T-helper 1 cell treated with Interleukin-12 subunit alpha and Interleukin-12 subunit beta and Interleukin-4 antibody, amounts not matched to agents 30 ng/mL and 1 ng/mL, for 36 hours (primary cell): ENCODE data around the gene MVD. TPM values are rescaled to one million over a fixed set of nuclear protein-coding genes. Genes with fewer than 3 reads are reported as not detected.

Experiments used
- intact Hi-C: fragments of 100-400 bp; cut with micrococcal nuclease; formaldehyde crosslinking; loops from one replicate; pipeline ENCODE4 v1.15.1; 2024
- total RNA-seq: library from RNA; stranded (reverse); gene quantifications from 2 replicates; pipeline ENCODE4 v1.2.3, GENCODE V29; 2022

MVD gene
- total RNA-seq, 1 donor from 2014 or later: 86.1 TPM

DNA sequence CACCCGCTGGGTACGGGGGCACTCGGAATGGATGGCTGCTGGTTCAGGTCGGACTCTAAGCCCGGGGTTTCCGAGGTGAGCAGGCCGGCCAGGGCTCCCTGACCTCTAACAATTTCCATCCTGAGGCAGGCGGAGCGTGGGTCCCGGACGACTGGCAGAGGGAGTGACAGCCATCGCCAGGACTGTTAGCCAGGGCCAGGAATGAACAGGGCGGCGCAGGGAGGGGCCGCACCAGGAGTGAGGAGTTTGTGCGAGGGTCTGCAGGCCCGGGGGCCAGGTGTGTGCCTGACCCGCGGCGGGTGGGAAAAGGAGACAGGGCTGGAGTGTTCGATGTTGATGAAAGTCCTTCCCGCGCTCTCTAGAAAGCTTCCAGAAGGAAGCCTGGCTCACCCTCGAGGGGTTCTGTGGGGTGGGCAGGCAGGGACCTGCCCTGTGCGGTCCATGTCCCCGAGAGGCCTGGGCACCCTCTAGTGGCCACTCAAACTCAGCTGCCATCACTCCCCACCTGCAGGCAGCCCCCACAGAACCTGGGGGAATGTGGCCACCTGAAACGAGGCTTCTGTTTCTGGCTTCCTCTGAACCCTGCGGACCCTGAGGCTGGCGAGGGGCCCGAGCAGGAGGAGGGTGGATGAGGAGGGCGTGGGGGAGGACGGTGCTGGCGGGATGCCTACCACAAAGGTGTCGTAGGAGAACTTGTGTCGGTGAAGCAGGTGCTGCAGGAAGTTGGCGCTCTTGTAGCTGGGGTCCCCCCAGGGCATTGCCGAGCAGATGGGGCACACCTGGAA is 35.1 kb upstream of the MVD start:
- intact Hi-C loops: no loop called here

DNA sequence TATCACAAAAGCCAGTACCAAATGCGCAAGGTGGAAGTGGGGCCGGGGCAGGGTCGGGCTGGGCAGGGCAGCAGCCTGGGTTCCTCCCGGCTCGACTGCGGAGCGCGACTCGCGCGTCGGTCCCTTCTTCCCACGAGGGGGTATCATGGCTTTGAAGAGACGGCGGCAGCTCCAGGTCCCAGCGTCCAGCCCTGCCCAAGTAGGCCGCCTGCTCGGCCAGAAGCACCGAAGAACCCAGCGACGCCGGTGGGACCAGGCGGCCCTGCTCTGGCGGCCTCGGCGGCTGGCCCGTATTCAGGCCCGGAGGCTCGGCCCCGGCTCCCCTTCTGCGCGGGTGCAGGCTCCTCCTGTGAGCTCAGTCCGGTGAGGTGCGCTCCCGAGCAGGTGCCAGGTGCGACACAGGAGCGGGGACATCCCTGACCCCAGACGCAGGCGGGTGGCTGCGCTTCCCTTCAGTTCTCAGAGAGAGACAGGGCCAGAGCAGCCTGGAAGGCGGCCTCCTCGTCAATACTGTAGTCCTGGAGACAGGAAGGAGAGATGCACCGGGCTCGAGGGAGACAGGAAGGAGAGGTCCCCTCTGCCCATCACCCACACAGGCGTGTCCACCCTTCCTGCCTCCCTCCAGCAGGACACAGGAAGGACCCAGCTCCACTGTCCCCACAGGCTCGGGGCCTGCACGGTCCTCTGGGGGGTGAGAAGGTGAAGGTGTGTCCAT is 34.4 kb upstream of the MVD start:
- intact Hi-C loops: no loop called here

GRCh38 chr16:88696441-88696840 is 33.5 kb upstream of the MVD start:
- intact Hi-C loops: no loop called here

DNA sequence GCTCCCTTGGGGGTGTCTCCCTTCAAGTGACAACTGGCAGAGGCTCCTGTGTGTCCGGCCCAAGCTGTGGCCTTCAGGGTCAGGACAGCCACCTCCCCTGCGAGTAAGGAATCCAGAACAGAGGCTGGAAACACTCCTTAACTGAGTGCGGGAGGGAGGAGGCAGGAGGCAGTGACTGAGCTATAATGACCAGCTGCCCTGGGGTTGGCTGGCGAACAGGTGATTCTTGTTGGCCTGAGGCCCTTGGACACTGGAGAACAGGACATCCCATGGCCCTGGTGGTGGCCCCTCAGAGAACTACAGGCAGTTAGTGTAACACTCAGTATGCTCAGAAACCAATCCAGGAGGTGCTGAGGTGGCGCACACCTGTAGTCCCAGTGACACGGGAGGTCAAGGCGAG is 32.9 kb upstream of the MVD start:
- intact Hi-C loops: no loop called here

GRCh38 chr16:88695218-88695617 is 32.3 kb upstream of the MVD start:
- intact Hi-C loops: no loop called here

- intact Hi-C loops: no loop called here
Observed at GRCh38 chr16:88694221-88695087, 31.6 kb upstream of the MVD start.

GRCh38 chr16:88693420-88694177 is 30.7 kb upstream of the MVD start:
- intact Hi-C loops: no loop called here

- intact Hi-C loops: no loop called here
Observed at GRCh38 chr16:88692861-88693260, 30.0 kb upstream of the MVD start.

GRCh38 chr16:88691924-88692560 is 29.2 kb upstream of the MVD start:
- intact Hi-C loops: no loop called here

- intact Hi-C loops: no loop called here
Observed at GRCh38 chr16:88691129-88691813, 28.4 kb upstream of the MVD start.

DNA sequence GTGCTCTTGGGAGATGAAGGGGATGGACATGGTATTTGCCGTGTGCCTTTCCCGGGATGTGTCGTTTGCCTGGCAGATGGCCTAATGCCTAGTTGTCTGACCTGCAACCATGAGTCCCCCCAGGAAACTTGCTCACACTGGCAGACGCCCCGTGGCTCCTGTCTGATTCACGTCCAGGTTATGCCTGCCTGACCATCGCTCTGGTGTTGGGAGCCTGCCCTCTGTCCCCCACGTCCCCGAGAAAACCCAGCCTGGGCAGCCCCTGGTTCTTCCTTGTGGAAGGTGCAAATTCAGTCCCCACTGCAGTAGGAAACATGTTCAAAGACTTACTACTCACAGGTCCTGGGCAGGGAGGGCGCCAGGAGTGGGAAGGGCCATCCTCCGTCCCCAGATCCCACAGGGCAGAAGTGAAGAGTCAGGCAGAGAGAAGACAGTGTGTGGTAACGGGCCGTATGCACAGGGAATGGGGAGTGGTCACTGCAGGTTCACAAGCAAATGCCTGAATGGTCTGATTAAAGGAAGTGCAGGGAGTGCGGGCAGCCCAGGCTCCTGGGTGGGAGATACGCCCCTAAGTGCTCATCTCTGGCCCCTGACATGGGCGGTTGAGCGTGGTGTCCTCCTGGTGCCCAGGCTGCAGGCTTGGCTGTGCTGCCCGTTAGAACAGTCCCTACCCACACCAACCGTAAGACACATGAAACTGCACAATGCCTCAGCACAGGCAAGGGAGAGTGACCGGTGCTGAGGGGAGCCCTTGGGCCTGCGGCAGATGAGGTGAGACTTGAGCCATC is 27.6 kb upstream of the MVD start:
- intact Hi-C loops: no loop called here

DNA sequence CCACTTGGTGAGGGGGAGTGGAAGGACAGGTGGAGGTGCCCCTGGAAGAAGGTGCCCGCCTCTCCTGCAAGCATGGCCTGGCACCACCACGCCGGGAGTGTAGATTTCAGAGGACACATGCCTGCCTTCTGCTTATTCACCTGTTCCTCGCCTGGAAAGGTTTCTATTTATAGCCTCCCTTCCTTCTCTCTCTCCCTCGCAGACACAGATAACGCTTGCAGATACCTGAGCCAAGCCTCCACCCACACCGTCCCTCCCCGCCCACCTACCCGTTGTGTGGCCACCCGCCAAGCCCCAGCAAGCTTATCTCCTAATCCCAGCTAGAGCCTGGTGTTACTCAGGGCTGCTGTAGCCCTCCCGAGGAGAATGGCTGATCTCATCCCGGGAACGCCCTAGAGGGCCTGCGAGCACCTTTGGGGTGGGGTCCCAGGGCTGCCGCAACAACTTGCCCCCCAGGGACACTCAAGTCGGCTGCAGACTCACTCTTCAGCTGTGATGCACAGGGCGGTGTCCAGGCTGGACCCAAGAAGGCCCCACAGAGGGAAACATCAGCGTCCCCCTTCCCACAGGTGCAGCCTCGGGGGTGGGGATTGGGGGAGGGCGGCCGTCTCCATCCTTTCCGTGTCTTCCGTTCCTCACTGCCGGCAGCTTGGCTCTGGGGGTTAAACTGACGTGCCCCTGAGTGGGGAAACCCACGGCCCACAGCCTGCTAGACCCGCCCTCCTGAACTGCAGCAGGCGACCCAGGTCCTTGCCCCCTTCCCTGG is 25.3 kb upstream of the MVD start:
- intact Hi-C loops: no loop called here

DNA sequence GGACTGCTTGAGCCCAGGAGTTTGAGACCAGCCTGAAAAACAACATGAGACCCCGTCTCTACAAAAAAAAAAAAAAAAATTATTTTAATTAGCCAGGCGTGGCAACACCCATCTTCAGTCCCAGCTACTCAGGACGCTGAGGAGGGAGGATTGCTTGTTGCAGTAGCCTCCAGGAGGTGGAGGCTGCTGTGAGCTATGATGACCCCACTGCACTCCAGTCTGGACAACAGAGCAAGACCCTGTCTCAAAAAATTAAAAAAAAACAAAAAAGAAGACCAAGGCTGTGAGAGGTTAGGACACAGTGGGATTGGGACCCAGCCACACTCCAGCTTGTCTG is 24.8 kb upstream of the MVD start:
- intact Hi-C loops: no loop called here

- intact Hi-C loops: no loop called here
Observed at GRCh38 chr16:88687254-88687576, 24.3 kb upstream of the MVD start.

GRCh38 chr16:88686439-88687253 is 23.8 kb upstream of the MVD start, which contains the start of gene SNAI3:
SNAI3 (minus strand) TSS chr16:88686507; CDS start chr16:88686406, 101 bp downstream.
- intact Hi-C loops: loop anchor here (1.0 kb wide), 5 partner anchors 15 to 116 kb away; partner anchors contain the start of genes CTU2, CYBA, MVD and RNF166

DNA sequence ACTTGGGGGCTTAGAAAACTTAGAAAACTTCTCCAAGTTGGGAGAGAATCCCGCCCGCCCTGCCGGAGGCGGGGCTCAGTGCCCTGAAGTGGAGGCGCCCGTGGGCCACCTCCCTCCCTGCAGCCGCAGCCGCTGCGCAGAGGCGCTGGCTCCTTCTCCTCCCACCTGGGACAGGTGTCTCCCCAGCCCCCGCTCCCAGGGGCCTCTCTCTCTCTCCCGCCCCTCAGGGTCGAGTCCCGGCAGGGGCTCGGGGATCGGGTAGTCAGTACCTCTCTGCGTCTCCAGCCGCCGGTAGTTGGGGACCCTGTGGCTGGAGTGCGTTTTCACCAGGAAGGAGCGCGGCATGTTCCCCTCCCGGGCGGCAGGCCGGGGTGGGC is 23.2 kb upstream of the MVD start:
- intact Hi-C loops: loop anchor here (1.0 kb wide), 5 partner anchors 15 to 116 kb away; partner anchors contain the start of genes CTU2, CYBA, MVD and RNF166
